ENCODE measurements around the gene DTX2. TPM values are rescaled to one million over a fixed set of nuclear protein-coding genes. Genes with fewer than 3 reads are reported as not detected.
"Not testable (repeated sequence)": the region's sequence is repeated elsewhere in the genome, so short reads cannot be mapped to it uniquely, and the experiment has no call there.

The DTX2 gene
- polyA plus RNA-seq, 1 donor = 17.4 TPM

- Histone ChIP-seq H3K4me3 (ENCODE audit: low read length) (no peak overlapping the region), H3K9me3 (ENCODE audit: control insufficient read depth, low read depth, low read length) (no peaks in the 10 kb centered on the region), H3K27me3 (ENCODE audit: control insufficient read depth, insufficient read depth, low read length) (peaks cover 5% of the 10 kb centered on the region), H3K36me3 (ENCODE audit: control insufficient read depth, insufficient read depth, low read length) (no peaks in the 10 kb centered on the region), H3K4me1 (ENCODE audit: control insufficient read depth, insufficient read depth, low read length) (peaks cover 7% of the 10 kb centered on the region), H3K27ac (ENCODE audit: low read length) (no peak overlapping the region)
- peak in 1 of 2 donors; percentile 55 for DNase-seq
- no CpG with 5 or more reads among the region's 5 CpGs for WGBS (ENCODE audit: insufficient coverage, low lambda C conversion rate)
Measured at GRCh38 chr7:76427635-76428034, 33.9 kb upstream of the DTX2 start.

- Histone ChIP-seq H3K4me1 (ENCODE audit: control insufficient read depth, insufficient read depth, low read length) (peaks cover 7% of the 10 kb centered on the region), H3K36me3 (ENCODE audit: control insufficient read depth, insufficient read depth, low read length) (no peaks in the 10 kb centered on the region), H3K27ac (ENCODE audit: low read length) (no peak overlapping the region), H3K27me3 (ENCODE audit: control insufficient read depth, insufficient read depth, low read length) (peaks cover 2% of the 10 kb centered on the region), H3K4me3 (ENCODE audit: low read length) (no peak overlapping the region), H3K9me3 (ENCODE audit: control insufficient read depth, low read depth, low read length) (no peaks in the 10 kb centered on the region)
- DNase-seq = no peak
- no CpG with 5 or more reads among the region's 13 CpGs for WGBS (ENCODE audit: insufficient coverage, low lambda C conversion rate)
Measured at GRCh38 chr7:76428149-76428823, 33.2 kb upstream of the DTX2 start.

GRCh38 chr7:76428868-76429805 is 32.4 kb upstream of the DTX2 start:
- H3K4me3 ChIP-seq (ENCODE audit: low read length) = no peak overlapping the region
- H3K4me1 ChIP-seq (ENCODE audit: control insufficient read depth, insufficient read depth, low read length) = peaks cover 7% of the 10 kb centered on the region
- H3K9me3 ChIP-seq (ENCODE audit: control insufficient read depth, low read depth, low read length) = no peaks in the 10 kb centered on the region
- DNase-seq = peak in 1 of 2 donors; percentile 52
- no peaks in the 10 kb centered on the region for H3K36me3 ChIP-seq (ENCODE audit: control insufficient read depth, insufficient read depth, low read length)
- WGBS (ENCODE audit: insufficient coverage, low lambda C conversion rate) = no CpG with 5 or more reads among the region's 18 CpGs
- no peak overlapping the region for H3K27ac ChIP-seq (ENCODE audit: low read length)
- no peaks in the 10 kb centered on the region for H3K27me3 ChIP-seq (ENCODE audit: control insufficient read depth, insufficient read depth, low read length)

GRCh38 chr7:76430211-76430610 is 31.3 kb upstream of the DTX2 start:
- Histone ChIP-seq H3K4me3 (ENCODE audit: low read length) (no peak overlapping the region), H3K27me3 (ENCODE audit: control insufficient read depth, insufficient read depth, low read length) (no peaks in the 10 kb centered on the region), H3K36me3 (ENCODE audit: control insufficient read depth, insufficient read depth, low read length) (no peaks in the 10 kb centered on the region), H3K27ac (ENCODE audit: low read length) (no peak overlapping the region), H3K4me1 (ENCODE audit: control insufficient read depth, insufficient read depth, low read length) (peaks cover 7% of the 10 kb centered on the region), H3K9me3 (ENCODE audit: control insufficient read depth, low read depth, low read length) (no peaks in the 10 kb centered on the region)
- WGBS (ENCODE audit: insufficient coverage, low lambda C conversion rate) = no CpG with 5 or more reads among the region's 9 CpGs
- DNase-seq = no peak

- WGBS (ENCODE audit: insufficient coverage, low lambda C conversion rate) = no CpG with 5 or more reads among the region's 3 CpGs
- H3K9me3 ChIP-seq (ENCODE audit: control insufficient read depth, low read depth, low read length) = no peaks in the 10 kb centered on the region
- no peaks in the 10 kb centered on the region for H3K27me3 ChIP-seq (ENCODE audit: control insufficient read depth, insufficient read depth, low read length)
- H3K27ac ChIP-seq (ENCODE audit: low read length) = no peak overlapping the region
- H3K36me3 ChIP-seq (ENCODE audit: control insufficient read depth, insufficient read depth, low read length) = no peaks in the 10 kb centered on the region
- H3K4me3 ChIP-seq (ENCODE audit: low read length) = no peak overlapping the region
- peaks cover 7% of the 10 kb centered on the region for H3K4me1 ChIP-seq (ENCODE audit: control insufficient read depth, insufficient read depth, low read length)
- no peak for DNase-seq
Measured at GRCh38 chr7:76430836-76431235, 30.7 kb upstream of the DTX2 start.

- H3K27ac ChIP-seq (ENCODE audit: low read length); H3K27me3 ChIP-seq (ENCODE audit: control insufficient read depth, insufficient read depth, low read length); H3K36me3 ChIP-seq (ENCODE audit: control insufficient read depth, insufficient read depth, low read length); H3K4me1 ChIP-seq (ENCODE audit: control insufficient read depth, insufficient read depth, low read length); H3K9me3 ChIP-seq (ENCODE audit: control insufficient read depth, low read depth, low read length); H3K4me3 ChIP-seq (ENCODE audit: low read length): not testable (repeated sequence)
- no CpG with 5 or more reads among the region's 2 CpGs for WGBS (ENCODE audit: insufficient coverage, low lambda C conversion rate)
- DNase-seq = peak; percentile 42 to 57
Measured at GRCh38 chr7:76437873-76438272, 23.6 kb upstream of the DTX2 start.

- H3K27ac ChIP-seq (ENCODE audit: low read length); DNase-seq; H3K27me3 ChIP-seq (ENCODE audit: control insufficient read depth, insufficient read depth, low read length); H3K9me3 ChIP-seq (ENCODE audit: control insufficient read depth, low read depth, low read length); H3K36me3 ChIP-seq (ENCODE audit: control insufficient read depth, insufficient read depth, low read length); H3K4me1 ChIP-seq (ENCODE audit: control insufficient read depth, insufficient read depth, low read length); H3K4me3 ChIP-seq (ENCODE audit: low read length): not testable (repeated sequence)
- no CpG with 5 or more reads among the region's 7 CpGs for WGBS (ENCODE audit: insufficient coverage, low lambda C conversion rate)
Measured at GRCh38 chr7:76439120-76439888, 22.2 kb upstream of the DTX2 start.

- not testable (repeated sequence) for H3K36me3 ChIP-seq (ENCODE audit: control insufficient read depth, insufficient read depth, low read length); H3K4me1 ChIP-seq (ENCODE audit: control insufficient read depth, insufficient read depth, low read length); H3K4me3 ChIP-seq (ENCODE audit: low read length); H3K27ac ChIP-seq (ENCODE audit: low read length); DNase-seq; H3K9me3 ChIP-seq (ENCODE audit: control insufficient read depth, low read depth, low read length); H3K27me3 ChIP-seq (ENCODE audit: control insufficient read depth, insufficient read depth, low read length)
- WGBS (ENCODE audit: insufficient coverage, low lambda C conversion rate) = no CpG with 5 or more reads among the region's 4 CpGs
Measured at GRCh38 chr7:76440404-76440803, 21.1 kb upstream of the DTX2 start.

GRCh38 chr7:76441792-76442191 is 19.7 kb upstream of the DTX2 start:
- WGBS (ENCODE audit: insufficient coverage, low lambda C conversion rate) = no CpG with 5 or more reads among the region's 10 CpGs
- not testable (repeated sequence) for H3K36me3 ChIP-seq (ENCODE audit: control insufficient read depth, insufficient read depth, low read length); H3K27me3 ChIP-seq (ENCODE audit: control insufficient read depth, insufficient read depth, low read length); H3K9me3 ChIP-seq (ENCODE audit: control insufficient read depth, low read depth, low read length); DNase-seq; H3K4me1 ChIP-seq (ENCODE audit: control insufficient read depth, insufficient read depth, low read length); H3K4me3 ChIP-seq (ENCODE audit: low read length); H3K27ac ChIP-seq (ENCODE audit: low read length)

GRCh38 chr7:76442664-76443446 is 18.7 kb upstream of the DTX2 start:
- no CpG with 5 or more reads among the region's 5 CpGs for WGBS (ENCODE audit: insufficient coverage, low lambda C conversion rate)
- not testable (repeated sequence) for H3K27ac ChIP-seq (ENCODE audit: low read length); H3K36me3 ChIP-seq (ENCODE audit: control insufficient read depth, insufficient read depth, low read length); H3K4me3 ChIP-seq (ENCODE audit: low read length); H3K9me3 ChIP-seq (ENCODE audit: control insufficient read depth, low read depth, low read length); H3K27me3 ChIP-seq (ENCODE audit: control insufficient read depth, insufficient read depth, low read length); DNase-seq; H3K4me1 ChIP-seq (ENCODE audit: control insufficient read depth, insufficient read depth, low read length)
